A549 (cell line): Measurements from ENCODE around the gene SIK3.

Experiments used
- CTCF ChIP-seq: fragments of >200 bp; sonication (Bioruptor Twin); formaldehyde crosslinking; IDR thresholded peaks from 3 replicates; pipeline ENCODE4 v1.5.1; 2016
- EP300 ChIP-seq, 2 experiments: fragments of >200 bp; sonication (Bioruptor Twin); formaldehyde crosslinking; IDR thresholded peaks; 2 replicates in 1 of 2; 3 replicates in 1 of 2; pipeline ENCODE4 v1.6.1; 2016 to 2017
- HMGXB4 ChIP-seq: fragments of 250-450 bp; sonication (Bioruptor Pico); IDR thresholded peaks from 2 replicates; pipeline ENCODE4 v1.5.0; 2021; ENCODE audit warnings: mild to moderate bottlenecking, moderate library complexity, borderline replicate concordance
- MAX ChIP-seq: IDR thresholded peaks from 2 replicates; pipeline ENCODE4 v1.6.1; 2012
- NFE2L2 ChIP-seq: fragments of 150-350 bp; conservative IDR thresholded peaks from 2 replicates; pipeline ENCODE4 v1.6.1; 2014; ENCODE audit warnings: low read length
- NPAS2 ChIP-seq: fragments of 250-450 bp; sonication (Bioruptor Pico); IDR thresholded peaks from 2 replicates; pipeline ENCODE4 v1.8.0; 2022; ENCODE audit warnings: mild to moderate bottlenecking, moderate library complexity, borderline replicate concordance
- POLR2A ChIP-seq: IDR thresholded peaks from 2 replicates; pipeline ENCODE4 v1.6.1; 2012; ENCODE audit warnings: mild to moderate bottlenecking, low read length
- RFX5 ChIP-seq: fragments of 450-650 bp; IDR thresholded peaks from 2 replicates; pipeline ENCODE4 v1.7.1; 2014; ENCODE audit warnings: antibody characterized with exemption, mild to moderate bottlenecking, moderate library complexity
- USF2 ChIP-seq: fragments of 450-650 bp; IDR thresholded peaks from 2 replicates; pipeline ENCODE4 v1.6.1; 2014; ENCODE audit warnings: antibody characterized with exemption

GRCh38 chr11:117045196-117045595, 53.0 kb downstream of the SIK3 start:
- TF ChIP-seq CTCF (no peak), USF2 (no peak), HMGXB4 (CRISPR knock-in tag) (no peak), NPAS2 (no peak), POLR2A (no peak), EP300 (IDR thresholded peaks at IDR 0.05) (no peak), MAX (no peak), RFX5 (no peak), NFE2L2 (no peak)
